RKO (cell line): ENCODE data around the gene TBC1D10A.
A peak's percentile ranks its signal among the peaks of the same experiment; 100 is the strongest.

ENCODE experiments used
- DNase-seq: peaks from one replicate; pipeline ENCODE4 v3.0.0-alpha.2; 2016; ENCODE audit warnings: low spot score

TBC1D10A gene

GRCh38 chr22:30320021-30320556 is 6.7 kb downstream of the TBC1D10A start:
- no peak for DNase-seq

DNA sequence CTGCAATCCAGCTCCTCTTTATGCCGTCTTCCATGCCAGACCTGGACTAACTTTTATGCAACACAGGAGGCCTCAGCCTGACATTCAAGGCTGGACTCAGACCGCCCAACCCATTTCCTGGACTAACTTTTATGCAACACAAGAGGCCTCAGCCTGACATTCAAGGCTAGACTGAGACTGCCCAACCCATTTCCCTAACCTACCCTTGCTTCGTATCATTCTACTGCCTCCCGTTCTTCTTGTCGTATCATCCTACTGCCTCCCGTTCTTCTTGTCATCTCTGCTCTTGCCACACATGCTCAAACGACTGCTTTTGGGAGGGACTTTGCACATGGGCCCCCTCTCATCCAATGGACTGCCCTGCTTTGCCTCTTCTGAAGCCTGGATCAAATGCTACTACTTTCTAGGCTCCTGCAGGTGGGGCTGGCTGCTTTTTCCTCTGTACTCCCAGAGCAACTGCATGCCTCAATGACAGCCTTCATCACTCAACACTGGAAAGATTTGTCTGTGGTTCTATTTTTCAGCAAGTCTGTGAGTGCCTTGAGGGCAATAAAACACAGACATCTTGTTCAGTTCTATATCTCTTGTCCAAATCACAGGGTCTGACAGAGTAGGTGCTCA is 7.8 kb downstream of the TBC1D10A start:
- DNase-seq: no peak

DNA sequence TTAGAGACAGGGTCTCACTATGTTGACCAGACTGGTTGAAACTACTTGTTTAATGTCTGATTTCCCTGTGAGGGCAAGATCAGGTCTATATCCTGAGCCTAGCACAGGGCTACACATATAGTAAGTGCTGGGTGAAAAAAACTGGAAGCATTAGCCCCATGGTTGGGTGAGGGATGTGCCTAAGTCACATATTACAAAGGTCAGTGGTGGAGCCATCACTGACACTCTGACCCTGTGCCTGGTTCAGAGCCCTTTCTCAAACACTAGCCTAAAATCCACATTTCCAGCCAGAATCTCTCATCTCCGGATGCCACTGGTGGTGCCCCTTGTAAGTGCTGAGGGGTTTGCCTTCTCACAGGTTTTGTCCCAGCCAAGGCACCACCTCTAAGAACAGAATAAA is 9.0 kb downstream of the TBC1D10A start:
- no peak for DNase-seq

- no peak for DNase-seq
These were observed 10.7 kb downstream of the TBC1D10A start for GRCh38 chr22:30315962-30316576.

- no peak for DNase-seq
These were observed 11.8 kb downstream of the TBC1D10A start for GRCh38 chr22:30314915-30315314.

DNA sequence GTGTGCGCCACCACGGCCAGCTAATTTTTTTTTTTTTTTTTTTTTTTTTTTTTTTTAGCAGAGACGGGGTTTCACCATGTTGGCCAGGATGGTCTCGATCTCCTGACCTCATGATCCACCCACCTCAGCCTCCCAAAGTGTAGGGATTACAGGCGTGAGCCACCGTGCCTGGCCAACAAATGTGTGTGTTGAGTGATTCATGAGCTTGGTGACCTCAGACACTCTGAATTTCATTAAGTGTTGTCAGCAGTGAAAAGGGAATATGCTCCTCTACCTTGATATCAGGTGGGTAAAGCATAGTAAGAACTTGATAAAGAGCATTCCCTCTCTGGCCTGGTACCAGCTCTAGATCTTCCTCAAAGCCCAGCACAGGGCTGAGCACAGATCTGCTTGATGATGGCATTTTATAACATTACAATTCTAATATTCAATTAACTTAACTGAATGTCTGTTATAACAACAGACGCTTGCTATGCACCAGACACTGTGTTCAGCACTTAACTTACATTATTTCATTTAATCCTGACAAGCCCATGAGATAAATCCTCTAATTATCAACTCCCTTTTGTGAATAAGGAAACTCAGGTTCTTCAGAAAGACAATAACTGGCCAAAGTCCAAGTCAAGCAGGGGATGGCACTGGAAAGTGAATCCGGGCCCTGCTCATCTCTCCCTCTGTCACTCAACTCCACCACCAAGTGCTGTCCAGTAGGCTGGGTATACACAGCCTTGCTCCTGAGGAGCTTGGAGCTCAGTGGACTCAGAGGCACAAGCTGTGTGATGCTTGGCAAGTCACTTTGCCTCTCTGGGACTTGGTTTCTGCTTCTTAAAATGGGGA is 13.0 kb downstream of the TBC1D10A start:
- DNase-seq: no peak

- no peak for DNase-seq
These were observed 14.7 kb downstream of the TBC1D10A start for GRCh38 chr22:30312053-30312452.

DNA sequence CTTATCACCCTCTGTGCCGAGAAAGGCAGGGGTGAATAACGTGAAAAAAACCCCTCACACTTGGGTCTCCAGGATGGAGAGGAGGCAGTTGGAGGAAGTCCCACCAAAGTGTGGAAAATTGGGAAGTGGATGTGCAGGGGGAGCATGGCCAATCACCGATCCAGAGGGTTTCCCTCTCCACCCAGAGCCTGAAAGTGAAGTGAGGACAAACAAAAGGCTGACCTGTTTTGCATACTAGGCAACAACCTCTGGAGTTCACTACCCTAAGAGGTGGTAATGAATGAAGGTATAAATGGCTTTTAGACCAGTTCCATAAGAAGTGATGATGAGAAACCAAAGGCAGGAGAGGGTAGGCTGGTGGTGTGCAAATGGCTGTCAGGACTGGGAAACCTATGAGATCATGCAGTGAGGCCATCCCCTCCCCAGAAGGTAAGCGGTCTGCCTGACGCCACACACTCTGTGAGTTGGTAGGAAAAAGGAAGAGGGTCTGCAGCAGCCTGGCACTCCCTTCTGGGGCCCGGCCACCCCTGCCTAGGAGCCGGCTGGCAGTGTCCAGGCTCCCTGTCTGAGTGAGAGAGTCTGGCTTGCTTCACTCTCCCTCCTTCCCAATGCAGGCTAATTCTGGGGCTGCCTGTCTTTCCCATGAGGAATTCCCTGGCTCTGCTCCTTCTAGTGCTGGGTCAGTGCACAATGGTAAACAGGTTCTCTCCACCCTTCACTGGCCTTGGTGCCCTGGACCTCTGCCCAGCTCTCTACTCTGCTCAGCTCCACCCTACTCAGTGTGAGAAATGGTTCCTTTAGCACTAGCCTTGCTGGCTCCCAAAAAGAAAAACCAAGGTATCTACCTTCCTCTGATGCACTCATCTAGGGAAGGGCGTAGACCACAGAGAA is 15.6 kb downstream of the TBC1D10A start:
- no peak for DNase-seq

DNA sequence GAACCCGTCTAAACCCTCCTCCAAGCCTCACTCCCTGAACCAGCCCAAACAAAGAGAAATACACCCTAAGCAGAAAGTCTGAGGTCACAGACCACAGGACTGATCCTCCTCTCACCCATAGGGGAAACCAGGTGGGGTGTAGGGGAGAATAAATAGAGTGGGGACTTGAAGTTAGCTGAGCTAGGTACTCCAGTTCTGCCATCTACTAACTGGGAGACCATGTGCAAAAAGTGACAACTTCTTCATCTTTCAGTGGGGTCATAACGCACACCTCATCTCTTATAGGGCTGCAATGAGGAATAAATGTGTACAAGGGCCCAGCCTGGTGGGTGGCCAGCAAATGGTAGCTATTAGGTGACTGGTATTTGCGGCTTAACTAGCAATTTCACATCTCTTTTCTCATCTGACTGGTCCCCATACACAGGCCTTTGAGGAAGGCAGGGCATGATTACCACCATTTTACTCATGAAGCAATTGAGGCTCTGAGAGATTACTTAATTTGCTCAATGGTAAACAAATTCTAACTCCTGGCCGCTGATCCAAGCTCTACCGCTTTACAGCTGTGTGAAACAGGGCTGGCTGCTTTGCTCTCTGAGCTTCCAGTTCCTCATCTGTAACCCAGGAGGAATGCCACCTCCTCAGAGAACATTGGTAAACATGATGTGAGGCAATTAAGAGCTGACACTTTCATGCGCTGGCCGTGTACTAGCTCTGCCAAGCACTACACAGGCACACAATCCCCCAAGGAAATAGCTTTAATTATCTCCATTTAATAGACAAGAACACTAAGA is 16.6 kb downstream of the TBC1D10A start:
- no peak for DNase-seq

DNA sequence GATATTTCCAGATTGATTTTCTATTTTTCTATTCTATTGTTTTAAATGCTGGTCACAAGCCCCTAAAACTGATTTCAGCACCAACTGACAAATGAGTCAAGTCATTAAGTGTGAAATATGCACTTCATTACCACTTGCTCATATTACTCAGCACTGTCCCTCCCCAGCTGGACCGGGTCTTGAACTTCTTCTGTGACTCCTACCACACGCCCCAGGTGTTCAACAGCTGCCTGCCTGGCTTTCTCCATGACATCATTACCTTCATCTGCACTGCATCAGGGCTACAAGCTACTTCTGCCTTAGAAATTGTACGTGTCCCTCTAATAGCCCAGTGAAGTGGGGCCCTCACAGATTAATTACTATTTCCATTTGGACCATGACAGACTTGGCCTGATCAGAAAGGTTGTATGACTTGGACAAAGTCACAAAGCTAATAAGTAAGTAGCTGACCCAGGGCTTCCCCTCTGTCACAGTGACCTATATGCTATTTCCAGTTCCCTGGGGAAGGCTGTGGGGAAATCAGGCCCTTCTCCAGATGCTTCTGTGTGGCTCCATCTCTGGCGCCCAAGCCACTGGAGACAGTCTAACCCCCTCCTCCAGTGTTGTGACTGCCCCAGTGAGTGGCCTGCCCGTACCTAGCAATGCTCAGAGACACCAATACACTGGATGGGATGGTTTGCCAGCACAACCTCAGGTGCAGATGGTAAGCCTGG is 18.1 kb downstream of the TBC1D10A start:
- DNase-seq: peak; percentile 53

- DNase-seq: no peak
These were observed 18.6 kb downstream of the TBC1D10A start for GRCh38 chr22:30308093-30308492.

DNA sequence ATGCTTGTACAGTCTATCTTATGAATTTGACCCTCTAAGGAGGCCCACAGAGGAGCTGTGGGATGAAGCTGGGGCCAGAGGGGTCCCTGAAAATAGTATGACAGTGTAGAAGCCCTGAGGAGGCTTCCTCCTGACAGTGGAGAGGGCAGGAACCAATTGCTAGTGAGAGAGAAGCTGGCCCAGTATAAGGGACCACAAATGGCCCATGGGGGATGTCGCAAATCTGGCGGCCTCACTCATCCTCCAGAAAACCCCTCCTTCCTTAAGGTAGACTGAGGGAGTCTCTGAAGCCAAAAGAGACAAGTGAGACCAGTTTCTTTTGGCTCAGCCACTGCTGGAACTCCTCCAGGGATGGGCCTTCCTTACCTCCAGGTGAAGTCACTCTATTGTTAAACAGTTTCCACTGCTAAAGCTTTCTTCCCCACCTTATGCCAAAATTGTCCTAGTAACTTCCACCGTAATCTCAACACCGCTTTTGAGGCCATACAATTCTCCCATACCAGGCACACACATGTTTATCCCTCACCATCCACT is 19.6 kb downstream of the TBC1D10A start:
- no peak for DNase-seq

- no peak for DNase-seq
These were observed 20.1 kb downstream of the TBC1D10A start for GRCh38 chr22:30306627-30307011.

GRCh38 chr22:30305906-30306626 is 20.7 kb downstream of the TBC1D10A start:
- DNase-seq: no peak

DNA sequence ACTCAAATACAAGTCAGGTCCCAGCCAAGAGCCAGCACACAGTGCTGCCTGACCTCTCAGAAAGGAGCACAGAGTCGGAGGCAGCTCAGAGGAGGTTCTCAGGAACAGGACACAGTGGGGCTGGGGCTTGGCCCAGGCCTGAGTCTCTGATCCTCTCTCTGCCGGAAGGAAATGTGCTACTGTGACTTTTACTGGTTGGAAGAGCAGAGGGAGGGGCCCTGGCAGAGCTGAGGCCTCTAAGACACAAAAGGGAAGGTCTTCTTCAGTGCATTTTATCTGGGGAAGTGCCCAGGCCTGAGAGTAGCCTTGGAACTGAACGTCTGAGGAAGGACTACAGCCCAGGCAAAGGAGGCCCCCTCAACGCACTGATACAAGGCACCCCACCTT is 21.2 kb downstream of the TBC1D10A start:
- DNase-seq: no peak

- DNase-seq: no peak
These were observed 22.1 kb downstream of the TBC1D10A start for GRCh38 chr22:30304495-30305244.

- no peak for DNase-seq
These were observed 24.0 kb downstream of the TBC1D10A start for GRCh38 chr22:30302810-30303138.

GRCh38 chr22:30301995-30302809 is 24.5 kb downstream of the TBC1D10A start:
- no peak for DNase-seq
